Hypothalamus (tissue), 51 donors: ENCODE measurements around the gene THRA.

Experiments
- DNase-seq, 51 donors: peaks; one replicate each; lab custom pipeline; 2025; lab: John Stamatoyannopoulos, UW

Gene THRA

DNA sequence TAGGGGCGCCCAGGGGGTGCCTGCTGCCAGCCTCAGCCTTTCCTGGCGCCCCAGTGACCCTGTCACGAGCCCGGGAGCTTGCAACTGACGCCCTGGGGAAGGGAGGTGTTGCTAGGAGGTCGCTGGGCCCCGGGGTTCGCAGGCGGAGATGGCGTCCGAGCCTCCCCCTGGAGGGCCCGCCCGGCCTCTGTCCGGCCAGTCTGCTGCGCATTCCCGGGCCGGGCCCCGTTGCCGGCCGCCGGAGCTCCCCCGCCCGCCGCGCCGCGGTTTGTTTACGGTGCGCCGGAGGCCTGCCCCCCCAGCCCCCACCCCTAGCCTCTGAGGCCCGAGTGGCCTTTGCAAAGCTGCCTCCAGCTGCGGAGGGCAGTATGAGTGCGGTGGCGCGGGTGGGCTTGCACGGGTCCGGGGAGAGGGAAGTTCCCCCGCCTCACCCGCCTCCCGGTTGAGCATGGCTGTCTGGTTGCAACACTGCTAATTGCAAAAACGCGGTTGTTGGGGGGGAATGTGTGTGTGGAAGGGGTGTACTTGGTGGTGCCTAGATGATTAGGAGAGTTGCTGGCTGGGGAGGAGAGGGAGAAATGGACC lies 514 bp downstream of the THRA start:
- peak in 15 of 51 donors; percentile 22 to 61 (median 50) for DNase-seq

- DNase-seq = peak in 18 of 51 donors; percentile 25 to 68 (median 42)
Measured at GRCh38 chr17:40063901-40064531, 1.3 kb downstream of the THRA start.

DNA sequence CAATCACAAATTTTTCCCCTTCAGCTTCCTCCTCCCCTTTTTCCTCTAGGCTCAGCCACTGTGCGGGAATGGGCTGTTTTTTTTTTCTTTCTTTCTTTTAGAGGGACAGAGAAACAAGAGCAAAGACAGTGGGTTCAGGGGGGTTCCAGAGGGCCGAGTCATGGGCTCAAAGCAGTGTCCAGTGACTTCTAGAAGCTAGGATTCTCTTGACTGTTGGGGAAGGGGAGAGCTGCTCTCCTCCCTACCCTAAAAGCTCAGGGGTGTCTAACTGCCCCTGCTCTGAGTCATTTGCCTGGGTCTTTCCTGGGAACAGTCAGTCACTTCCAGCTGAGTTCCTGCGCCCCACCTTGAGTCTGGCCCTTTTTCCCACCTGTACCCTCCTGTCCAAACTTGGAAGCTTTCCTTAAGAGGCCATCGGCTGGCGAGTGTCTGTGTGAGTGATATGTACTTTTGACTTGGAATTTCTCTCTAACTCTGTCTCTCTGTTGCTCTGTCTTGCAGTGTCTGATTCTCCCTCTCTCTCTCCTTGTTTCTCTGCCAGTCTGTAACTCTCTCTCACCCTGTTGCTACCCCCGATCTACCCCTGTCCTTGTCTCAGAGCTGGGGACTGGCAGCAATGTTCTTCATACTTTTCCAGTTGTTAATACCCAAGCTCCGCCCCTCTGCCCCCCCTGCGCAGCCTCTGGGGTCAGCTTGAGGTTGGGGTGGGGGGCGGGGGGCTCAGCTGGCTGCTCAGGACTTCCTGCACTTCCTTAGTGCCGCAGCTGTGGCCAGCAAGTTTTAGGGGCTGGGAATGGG lies 2.4 kb downstream of the THRA start:
- DNase-seq = peak in 20 of 51 donors; percentile 21 to 61 (median 44)

DNA sequence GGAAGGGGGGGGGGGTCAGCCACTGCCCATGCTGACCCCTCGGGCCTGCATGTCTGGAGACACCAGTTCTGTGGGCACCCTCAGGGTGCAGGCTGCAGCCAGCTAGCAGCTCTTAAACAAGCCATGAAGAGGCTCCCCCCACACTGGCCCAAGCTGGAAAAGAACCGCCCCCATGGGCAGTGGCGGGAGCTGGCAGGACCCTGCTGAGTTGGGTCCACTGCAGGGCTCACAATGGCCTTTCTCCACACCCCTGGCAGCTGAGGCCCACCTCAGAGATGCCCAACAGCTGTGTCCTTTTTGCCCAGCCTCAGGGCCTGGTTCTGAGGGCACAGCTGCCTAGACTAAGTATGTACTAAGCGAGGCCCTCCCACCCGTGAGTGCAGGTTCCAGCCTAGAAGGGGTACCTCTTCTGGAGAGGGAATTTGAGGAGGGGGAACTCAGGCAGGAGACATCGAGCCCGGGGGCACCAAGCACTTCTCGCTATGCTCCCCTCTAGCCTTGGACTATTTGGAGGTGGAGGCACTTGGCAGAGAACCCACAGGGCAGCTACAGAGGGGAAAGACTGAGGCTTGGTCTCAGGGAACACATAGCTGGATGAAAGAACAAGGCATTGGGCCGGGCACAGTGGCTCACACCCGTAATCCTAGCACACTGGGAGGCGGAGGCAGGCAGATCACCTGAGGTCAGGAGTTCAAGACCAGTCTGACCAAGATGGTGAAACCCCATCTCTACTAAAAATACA lies 3.2 kb downstream of the THRA start:
- DNase-seq = peak in 14 of 51 donors; percentile 23 to 61 (median 44)

DNA sequence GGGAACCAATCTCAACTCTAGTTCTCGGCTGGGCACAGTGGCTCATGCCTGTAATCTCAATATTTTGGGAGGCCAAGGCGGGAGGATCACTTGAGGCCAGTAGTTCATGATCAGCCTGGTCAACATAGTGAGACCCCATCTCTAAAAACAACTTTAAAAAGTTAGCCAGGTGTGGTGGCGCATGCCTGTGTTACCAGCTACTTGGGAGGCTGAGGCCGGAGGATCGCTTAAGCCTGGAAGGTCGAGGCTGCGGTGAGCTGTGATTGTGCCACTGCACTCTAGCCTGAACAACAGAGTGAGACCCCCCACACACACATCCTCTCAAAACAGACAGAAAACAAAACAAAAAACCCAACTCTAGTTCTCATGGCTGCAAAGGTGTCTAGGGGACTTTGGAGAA lies 4.9 kb downstream of the THRA start:
- DNase-seq = no peak

- DNase-seq = peak in 4 of 51 donors; percentile 22 to 62 (median 50)
Measured at GRCh38 chr17:40068129-40068581, 5.4 kb downstream of the THRA start.

DNA sequence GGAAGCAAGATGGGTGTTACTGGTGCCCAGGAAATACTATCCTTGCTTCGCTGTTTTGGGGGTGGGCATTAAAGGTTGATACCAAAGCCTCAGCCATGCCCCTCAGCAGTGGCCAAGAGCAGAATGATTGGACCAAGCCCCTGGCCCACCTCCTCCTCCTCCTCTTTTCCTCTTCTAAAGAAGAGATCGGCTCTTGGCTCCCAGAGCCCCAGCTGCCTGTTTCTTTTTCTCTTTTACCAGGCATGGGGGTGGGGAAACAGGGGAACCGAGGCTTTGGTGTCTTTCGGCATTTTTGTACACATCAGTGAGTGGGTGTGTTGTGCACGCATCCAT lies 5.8 kb downstream of the THRA start:
- DNase-seq = no peak

- peak; percentile 51 to 96 (median 84) for DNase-seq
Measured at GRCh38 chr17:40068917-40069750, 6.4 kb downstream of the THRA start.

DNA sequence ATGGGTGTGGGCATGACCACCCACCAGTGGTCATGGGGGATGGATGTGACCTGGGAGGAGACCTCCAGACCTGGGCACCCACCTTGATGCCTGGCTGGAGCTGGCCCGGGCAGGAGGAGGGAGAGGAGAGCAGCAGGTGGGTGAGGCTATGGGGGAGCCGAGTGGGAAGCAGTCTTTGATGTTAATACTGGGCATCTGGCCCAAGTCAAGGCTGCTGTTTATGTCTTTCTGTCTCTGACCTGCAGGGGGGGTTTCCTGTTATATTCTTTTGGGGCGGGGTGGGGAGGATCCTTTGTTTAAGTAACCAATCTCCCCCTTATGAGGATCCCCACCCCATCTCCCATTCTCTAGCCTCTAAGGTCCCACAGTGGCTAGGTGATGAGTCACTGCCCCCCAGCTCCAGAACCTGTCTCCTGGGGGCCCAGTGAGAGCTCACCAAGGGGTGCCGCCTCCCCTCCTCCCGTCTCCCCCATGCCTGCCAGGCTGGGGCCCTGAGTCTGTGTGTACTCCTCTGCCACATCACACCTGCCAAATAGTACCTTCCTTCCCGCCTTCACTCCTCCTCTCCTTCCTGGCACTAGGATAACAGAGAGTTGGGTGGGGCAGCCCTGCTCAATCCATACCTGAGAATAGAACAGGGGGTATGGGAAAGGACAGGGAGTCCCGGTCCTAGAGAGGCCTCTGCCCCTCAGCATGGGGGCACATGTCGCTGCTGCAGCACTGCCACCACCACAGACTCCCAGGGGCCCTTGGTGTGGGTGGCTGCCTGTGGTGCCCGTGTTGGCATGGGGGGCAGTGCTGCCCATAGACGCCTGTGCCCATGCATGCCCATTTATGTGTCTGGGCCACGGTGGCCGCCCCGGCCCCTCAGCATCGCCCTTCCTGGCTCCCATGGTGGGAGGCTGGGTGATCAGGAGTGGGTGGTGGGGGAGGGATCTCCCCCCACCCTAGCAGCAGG lies 7.3 kb downstream of the THRA start:
- peak in 5 of 51 donors; percentile 39 to 68 (median 46) for DNase-seq

GRCh38 chr17:40070709-40071312 lies 8.0 kb downstream of the THRA start:
- DNase-seq = no peak

DNA sequence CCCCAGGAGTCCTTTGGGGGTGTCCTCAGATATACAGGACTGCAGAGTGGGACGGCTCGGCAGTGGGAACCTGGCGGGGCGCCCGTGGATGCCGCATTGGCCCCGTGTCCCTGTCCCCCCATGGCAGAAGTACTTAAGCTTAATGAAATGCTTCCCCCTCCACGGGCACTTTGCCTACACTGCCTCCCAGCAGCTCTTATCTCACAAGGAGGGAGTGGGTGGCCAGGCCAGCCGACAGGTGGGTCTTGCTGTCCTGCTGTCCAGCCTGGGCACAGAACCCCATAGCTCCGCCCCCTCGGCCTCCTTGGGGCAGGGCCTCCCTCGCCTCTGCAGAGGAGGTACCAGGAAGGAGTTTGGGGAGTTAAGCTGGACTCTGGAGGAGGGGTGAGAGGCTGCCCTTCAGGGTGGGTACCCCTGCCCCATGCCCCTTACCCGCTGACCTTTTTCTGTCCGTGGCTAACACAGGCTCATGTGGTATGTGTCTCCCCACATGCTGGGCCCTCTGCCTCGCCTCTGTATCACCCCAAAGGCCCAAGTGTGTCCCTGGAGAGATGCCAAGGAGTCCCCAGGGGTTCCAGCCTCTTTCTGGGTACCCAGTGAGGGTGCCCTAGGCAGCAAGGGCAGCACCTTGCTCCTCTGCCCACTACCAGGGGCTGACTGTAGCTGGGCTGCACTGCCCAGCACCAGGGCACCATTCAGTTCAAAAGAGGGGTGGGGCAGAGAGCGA lies 8.7 kb downstream of the THRA start:
- DNase-seq = peak in 26 of 51 donors; percentile 26 to 74 (median 56)

DNA sequence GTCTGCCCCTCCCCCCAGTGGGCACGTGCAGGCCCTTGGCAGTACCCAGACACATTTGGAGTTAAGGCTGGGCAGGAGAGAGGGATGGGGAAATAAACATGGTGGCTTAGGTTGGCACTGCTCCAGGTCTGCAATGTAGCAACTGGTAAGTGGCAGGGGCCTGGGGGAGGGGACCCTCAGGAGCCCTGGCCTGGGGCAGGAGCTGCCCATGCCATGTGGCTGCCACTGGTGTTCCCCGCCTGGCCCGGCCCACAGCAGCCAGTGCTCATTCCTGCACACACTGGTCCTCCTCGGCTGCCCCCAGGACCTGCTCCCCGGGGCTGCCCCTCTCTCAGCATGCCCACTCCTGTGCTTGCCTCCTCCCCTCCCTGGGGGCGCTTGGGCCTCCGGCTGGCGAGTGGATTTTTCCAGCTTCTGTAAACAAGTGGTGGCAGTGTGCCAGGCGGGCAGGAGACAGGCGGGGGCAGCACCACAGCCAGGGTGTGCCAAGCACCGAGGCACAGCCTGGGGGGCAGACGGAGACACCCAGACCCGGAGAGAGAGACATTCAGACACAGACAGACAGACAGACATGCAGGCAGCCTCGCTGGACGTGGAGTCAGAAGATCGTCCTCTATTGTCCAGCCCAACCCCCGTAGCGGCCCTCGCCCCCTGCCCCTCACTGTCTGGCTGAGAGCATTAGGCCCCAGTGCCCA lies 9.4 kb downstream of the THRA start:
- DNase-seq = peak; percentile 52 to 97 (median 90)

DNA sequence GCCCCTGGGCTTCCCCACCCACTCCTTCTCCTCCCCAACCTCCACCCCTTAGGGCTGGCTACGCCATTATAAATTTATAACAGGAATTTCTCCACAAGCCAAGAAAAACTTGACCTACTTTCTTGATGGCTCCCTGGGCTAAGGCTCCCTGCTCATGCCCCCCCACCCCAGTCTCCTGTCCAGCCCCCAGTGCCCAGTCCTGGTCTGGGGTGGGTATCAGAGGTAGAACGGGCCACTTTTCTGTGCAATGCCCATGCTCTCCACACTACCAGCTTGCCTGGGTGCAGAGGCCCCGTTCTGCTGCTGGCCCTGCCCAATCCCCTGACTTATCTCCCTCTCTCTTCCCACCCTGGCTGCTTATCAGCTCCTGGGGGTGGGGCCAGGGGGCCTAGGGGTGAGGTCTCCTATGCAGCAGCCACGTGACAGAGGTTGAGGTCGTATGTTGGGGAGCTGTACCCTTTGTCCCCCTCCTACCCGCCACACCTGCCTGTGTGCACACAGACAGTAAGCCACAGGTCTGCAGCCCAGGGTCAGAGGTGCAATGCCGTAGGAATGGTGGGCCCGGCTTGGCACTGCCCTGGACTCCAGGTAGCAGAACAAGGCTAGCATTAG lies 10.1 kb downstream of the THRA start:
- DNase-seq = peak in 1 of 51 donors; percentile 58

DNA sequence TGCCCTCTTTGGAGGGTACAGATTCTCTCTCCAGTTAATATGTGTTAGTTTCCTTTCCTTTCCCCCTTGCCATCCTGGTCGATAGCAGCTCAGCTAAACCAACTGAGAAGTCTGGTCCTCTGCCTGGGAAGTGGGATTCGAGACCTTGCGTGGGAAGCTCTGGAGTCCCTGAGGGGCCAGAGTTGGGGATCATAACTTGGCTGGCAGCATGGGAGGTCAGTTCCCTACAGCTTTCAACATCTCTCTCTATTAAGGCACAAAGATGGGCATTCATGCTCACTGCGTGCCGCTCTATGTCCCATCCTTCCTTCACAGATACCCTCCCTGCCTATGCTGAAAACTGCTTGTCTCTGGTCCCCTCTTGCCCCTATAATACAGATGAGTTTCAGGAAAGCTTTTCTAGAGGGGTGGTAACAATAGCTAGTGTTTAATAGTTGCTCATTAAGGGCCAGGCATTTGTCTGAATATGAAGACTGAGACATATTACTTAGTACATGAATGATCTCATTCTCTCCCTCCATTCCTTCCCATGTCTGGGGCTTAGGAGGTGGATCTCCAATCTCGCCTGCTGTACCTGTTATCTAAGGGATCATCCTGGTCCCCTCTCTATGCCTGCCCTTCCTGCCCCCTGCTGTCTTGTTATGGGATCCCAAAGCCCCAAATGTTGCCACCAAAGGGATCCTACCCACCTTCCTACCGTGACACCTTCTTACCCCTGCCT lies 10.8 kb downstream of the THRA start:
- peak in 2 of 51 donors; percentile 22 to 37 for DNase-seq

DNA sequence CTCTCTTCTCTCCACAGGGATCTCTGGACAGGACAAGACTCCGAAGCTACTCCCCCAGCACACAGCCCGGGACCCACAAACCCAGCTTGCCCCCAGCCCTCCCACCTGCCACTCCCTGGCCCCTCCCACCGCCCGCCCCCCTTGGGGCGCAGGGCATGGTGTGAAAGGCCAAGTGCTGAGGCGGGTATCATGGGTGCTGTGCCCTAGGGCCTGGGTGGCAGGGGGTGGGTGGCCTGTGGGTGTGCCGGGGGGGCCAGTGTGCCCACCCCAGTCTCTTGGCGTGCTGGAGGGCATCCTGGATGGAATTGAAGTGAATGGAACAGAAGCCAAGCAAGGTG lies 11.4 kb downstream of the THRA start:
- DNase-seq = no peak

DNA sequence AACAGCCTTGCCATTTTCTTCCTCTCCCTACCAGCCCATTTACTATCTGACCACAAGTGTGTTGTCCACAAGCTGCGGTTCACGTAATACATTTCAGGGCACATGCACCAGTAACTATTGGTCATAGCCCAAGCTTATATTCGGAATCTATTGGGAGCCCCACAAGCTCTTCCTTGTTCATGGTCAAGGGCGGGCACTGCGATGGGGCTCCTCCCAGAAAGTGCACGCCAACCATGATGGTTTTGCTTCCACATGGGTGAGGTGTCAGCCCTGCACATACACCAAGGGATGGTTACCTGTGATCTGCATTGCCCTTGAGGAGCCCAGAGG lies 12.1 kb downstream of the THRA start:
- no peak for DNase-seq
